HEK293 (cell line): Measurements from ENCODE around the gene LCN10.

Experiments
- EGR2 ChIP-seq: fragments of 450-650 bp; formaldehyde crosslinking; IDR thresholded peaks from 2 replicates; pipeline ENCODE4 v1.5.1; 2016; ENCODE audit warnings: low read depth, missing biosample characterization, missing genetic modification characterization
- KLF16 ChIP-seq: fragments of 450-650 bp; formaldehyde crosslinking; IDR thresholded peaks from 2 replicates; pipeline ENCODE4 v1.5.1; 2017; ENCODE audit warnings: missing biosample characterization, missing genetic modification characterization
- ZBTB26 ChIP-seq: fragments of 450-650 bp; formaldehyde crosslinking; optimal IDR thresholded peaks from 2 replicates; pipeline ENCODE3; 2016; ENCODE audit warnings: missing biosample characterization, mild to moderate bottlenecking, missing genetic modification characterization
- ZBTB8A ChIP-seq: fragments of 450-650 bp; formaldehyde crosslinking; IDR thresholded peaks from 2 replicates; pipeline ENCODE4 v1.5.1; 2016; ENCODE audit warnings: missing biosample characterization, missing genetic modification characterization
- ZIC2 ChIP-seq: fragments of 450-650 bp; formaldehyde crosslinking; IDR thresholded peaks from 2 replicates; pipeline ENCODE4 v1.5.1; 2016; ENCODE audit warnings: missing biosample characterization, missing genetic modification characterization
- ZNF10 ChIP-seq: fragments of 450-650 bp; formaldehyde crosslinking; IDR thresholded peaks from 2 replicates; pipeline ENCODE4 v1.5.1; 2017; ENCODE audit warnings: missing biosample characterization, missing genetic modification characterization
- ZNF133 ChIP-seq: fragments of 450-650 bp; formaldehyde crosslinking; IDR thresholded peaks from 2 replicates; pipeline ENCODE4 v1.5.1; 2016; ENCODE audit warnings: missing biosample characterization, missing genetic modification characterization
- ZNF214 ChIP-seq: fragments of 450-650 bp; formaldehyde crosslinking; IDR thresholded peaks from 2 replicates; pipeline ENCODE4 v1.5.1; 2017; ENCODE audit warnings: missing biosample characterization, mild to moderate bottlenecking, missing genetic modification characterization, borderline replicate concordance
- ZNF221 ChIP-seq: fragments of 450-650 bp; formaldehyde crosslinking; IDR thresholded peaks from 2 replicates; pipeline ENCODE4 v1.5.1; 2017; ENCODE audit warnings: missing biosample characterization, missing genetic modification characterization, borderline replicate concordance
- ZNF324 ChIP-seq: fragments of 450-650 bp; formaldehyde crosslinking; IDR thresholded peaks from 2 replicates; pipeline ENCODE4 v1.5.1; 2016; ENCODE audit warnings: missing biosample characterization, missing genetic modification characterization
- ZNF341 ChIP-seq: fragments of 450-650 bp; formaldehyde crosslinking; IDR thresholded peaks from 2 replicates; pipeline ENCODE4; 2016; ENCODE audit warnings: low read depth, missing biosample characterization, missing genetic modification characterization
- ZNF544 ChIP-seq: fragments of 450-650 bp; formaldehyde crosslinking; IDR thresholded peaks from 2 replicates; pipeline ENCODE4 v1.5.0; 2017; ENCODE audit warnings: missing biosample characterization, missing genetic modification characterization
- ZNF548 ChIP-seq: fragments of 450-650 bp; formaldehyde crosslinking; IDR thresholded peaks from 2 replicates; pipeline ENCODE4 v1.5.1; 2016; ENCODE audit warnings: missing biosample characterization, missing genetic modification characterization
- ZNF596 ChIP-seq: fragments of 450-650 bp; IDR thresholded peaks from 2 replicates; pipeline ENCODE4 v1.5.0; 2018; ENCODE audit warnings: missing biosample characterization, mild to moderate bottlenecking, missing genetic modification characterization, moderate library complexity
- ZNF692 ChIP-seq: fragments of 450-650 bp; formaldehyde crosslinking; IDR thresholded peaks from 2 replicates; pipeline ENCODE4 v1.5.1; 2016; ENCODE audit warnings: missing biosample characterization, missing genetic modification characterization
- ZNF785 ChIP-seq: fragments of 450-650 bp; formaldehyde crosslinking; IDR thresholded peaks from 2 replicates; pipeline ENCODE4 v1.5.1; 2016; ENCODE audit warnings: missing biosample characterization, missing genetic modification characterization
- TF ChIP-seq, protein P1 (sequence below): fragments of 450-650 bp; formaldehyde crosslinking; IDR thresholded peaks from 2 replicates; pipeline ENCODE4 v1.5.1; 2017; ENCODE audit warnings: missing biosample characterization, mild to moderate bottlenecking, missing genetic modification characterization, moderate library complexity
- TF ChIP-seq, protein P2 (sequence below): fragments of 450-650 bp; formaldehyde crosslinking; conservative IDR thresholded peaks from 2 replicates; pipeline ENCODE4 v1.5.1; 2016; ENCODE audit warnings: low read depth, missing biosample characterization, missing genetic modification characterization
- TF ChIP-seq, protein P3 (sequence below): fragments of 450-650 bp; formaldehyde crosslinking; IDR thresholded peaks from 2 replicates; pipeline ENCODE4 v1.5.1; 2016; ENCODE audit warnings: missing biosample characterization, missing genetic modification characterization
- TF ChIP-seq, protein P4 (sequence below): fragments of 450-650 bp; formaldehyde crosslinking; IDR thresholded peaks from 2 replicates; pipeline ENCODE4 v1.5.1; 2016; ENCODE audit warnings: missing biosample characterization, missing genetic modification characterization
- TF ChIP-seq, protein P5 (sequence below): fragments of 450-650 bp; formaldehyde crosslinking; IDR thresholded peaks from 2 replicates; pipeline ENCODE4 v1.5.1; 2016; ENCODE audit warnings: missing biosample characterization, missing genetic modification characterization

Gene LCN10

DNA sequence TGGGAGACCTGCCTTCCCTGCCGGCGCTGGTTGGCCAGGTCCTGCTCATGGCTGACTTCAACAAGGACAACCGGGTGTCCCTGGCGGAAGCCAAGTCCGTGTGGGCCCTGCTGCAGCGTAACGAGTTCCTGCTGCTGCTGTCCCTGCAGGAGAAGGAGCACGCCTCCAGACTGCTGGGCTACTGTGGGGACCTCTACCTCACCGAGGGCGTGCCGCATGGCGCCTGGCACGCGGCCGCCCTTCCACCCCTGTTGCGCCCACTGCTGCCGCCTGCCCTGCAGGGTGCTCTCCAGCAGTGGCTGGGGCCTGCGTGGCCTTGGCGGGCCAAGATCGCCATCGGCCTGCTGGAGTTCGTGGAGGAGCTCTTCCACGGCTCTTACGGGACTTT, 19.8 kb downstream of the LCN10 start (continued):
- TF ChIP-seq, protein P1, sequence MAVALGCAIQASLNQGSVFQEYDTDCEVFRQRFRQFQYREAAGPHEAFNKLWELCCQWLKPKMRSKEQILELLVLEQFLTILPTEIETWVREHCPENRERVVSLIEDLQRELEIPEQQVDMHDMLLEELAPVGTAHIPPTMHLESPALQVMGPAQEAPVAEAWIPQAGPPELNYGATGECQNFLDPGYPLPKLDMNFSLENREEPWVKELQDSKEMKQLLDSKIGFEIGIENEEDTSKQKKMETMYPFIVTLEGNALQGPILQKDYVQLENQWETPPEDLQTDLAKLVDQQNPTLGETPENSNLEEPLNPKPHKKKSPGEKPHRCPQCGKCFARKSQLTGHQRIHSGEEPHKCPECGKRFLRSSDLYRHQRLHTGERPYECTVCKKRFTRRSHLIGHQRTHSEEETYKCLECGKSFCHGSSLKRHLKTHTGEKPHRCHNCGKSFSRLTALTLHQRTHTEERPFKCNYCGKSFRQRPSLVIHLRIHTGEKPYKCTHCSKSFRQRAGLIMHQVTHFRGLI (tag by site-specific recombination): peak; percentile 63
- TF ChIP-seq EGR2 (peak; percentile 67), ZNF133 (tag by site-specific recombination) (no peak), ZNF548 (no peak), ZNF221 (no peak), ZBTB8A (tag by site-specific recombination) (peak; percentile 43), ZNF544 (tag by site-specific recombination) (no peak), ZBTB26 (no peak), ZNF596 (tag by site-specific recombination) (no peak), ZNF785 (tag by site-specific recombination) (no peak), ZNF324 (tag by site-specific recombination) (no peak), ZNF214 (tag by site-specific recombination) (no peak), ZIC2 (tag by site-specific recombination) (peak; percentile 74), ZNF10 (peak; percentile 12; the same call in 1 of the 2 replicates), KLF16 (no peak), ZNF692 (tag by site-specific recombination) (peak; percentile 75), ZNF341 (tag by site-specific recombination) (peak; percentile 27; the same call in 1 of the 2 replicates)
- TF ChIP-seq, protein P2, sequence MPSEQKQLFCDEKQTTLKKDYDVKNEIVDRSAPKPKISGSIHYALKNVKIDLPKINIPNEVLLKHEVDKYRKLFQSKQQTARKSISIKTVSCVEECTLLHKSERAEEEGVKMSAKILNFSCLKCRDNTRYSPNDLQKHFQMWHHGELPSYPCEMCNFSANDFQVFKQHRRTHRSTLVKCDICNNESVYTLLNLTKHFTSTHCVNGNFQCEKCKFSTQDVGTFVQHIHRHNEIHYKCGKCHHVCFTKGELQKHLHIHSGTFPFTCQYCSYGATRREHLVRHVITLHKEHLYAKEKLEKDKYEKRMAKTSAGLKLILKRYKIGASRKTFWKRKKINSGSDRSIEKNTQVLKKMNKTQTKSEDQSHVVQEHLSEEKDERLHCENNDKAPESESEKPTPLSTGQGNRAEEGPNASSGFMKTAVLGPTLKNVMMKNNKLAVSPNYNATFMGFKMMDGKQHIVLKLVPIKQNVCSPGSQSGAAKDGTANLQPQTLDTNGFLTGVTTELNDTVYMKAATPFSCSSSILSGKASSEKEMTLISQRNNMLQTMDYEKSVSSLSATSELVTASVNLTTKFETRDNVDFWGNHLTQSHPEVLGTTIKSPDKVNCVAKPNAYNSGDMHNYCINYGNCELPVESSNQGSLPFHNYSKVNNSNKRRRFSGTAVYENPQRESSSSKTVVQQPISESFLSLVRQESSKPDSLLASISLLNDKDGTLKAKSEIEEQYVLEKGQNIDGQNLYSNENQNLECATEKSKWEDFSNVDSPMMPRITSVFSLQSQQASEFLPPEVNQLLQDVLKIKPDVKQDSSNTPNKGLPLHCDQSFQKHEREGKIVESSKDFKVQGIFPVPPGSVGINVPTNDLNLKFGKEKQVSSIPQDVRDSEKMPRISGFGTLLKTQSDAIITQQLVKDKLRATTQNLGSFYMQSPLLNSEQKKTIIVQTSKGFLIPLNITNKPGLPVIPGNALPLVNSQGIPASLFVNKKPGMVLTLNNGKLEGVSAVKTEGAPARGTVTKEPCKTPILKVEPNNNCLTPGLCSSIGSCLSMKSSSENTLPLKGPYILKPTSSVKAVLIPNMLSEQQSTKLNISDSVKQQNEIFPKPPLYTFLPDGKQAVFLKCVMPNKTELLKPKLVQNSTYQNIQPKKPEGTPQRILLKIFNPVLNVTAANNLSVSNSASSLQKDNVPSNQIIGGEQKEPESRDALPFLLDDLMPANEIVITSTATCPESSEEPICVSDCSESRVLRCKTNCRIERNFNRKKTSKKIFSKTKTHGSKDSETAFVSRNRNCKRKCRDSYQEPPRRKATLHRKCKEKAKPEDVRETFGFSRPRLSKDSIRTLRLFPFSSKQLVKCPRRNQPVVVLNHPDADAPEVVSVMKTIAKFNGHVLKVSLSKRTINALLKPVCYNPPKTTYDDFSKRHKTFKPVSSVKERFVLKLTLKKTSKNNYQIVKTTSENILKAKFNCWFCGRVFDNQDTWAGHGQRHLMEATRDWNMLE (tag by site-specific recombination): no peak
- TF ChIP-seq, protein P3, sequence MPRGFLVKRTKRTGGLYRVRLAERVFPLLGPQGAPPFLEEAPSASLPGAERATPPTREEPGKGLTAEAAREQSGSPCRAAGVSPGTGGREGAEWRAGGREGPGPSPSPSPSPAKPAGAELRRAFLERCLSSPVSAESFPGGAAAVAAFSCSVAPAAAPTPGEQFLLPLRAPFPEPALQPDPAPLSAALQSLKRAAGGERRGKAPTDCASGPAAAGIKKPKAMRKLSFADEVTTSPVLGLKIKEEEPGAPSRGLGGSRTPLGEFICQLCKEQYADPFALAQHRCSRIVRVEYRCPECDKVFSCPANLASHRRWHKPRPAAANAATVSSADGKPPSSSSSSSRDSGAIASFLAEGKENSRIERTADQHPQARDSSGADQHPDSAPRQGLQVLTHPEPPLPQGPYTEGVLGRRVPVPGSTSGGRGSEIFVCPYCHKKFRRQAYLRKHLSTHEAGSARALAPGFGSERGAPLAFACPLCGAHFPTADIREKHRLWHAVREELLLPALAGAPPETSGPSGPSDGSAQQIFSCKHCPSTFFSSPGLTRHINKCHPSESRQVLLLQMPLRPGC (tag by site-specific recombination): no peak
- TF ChIP-seq, protein P4, sequence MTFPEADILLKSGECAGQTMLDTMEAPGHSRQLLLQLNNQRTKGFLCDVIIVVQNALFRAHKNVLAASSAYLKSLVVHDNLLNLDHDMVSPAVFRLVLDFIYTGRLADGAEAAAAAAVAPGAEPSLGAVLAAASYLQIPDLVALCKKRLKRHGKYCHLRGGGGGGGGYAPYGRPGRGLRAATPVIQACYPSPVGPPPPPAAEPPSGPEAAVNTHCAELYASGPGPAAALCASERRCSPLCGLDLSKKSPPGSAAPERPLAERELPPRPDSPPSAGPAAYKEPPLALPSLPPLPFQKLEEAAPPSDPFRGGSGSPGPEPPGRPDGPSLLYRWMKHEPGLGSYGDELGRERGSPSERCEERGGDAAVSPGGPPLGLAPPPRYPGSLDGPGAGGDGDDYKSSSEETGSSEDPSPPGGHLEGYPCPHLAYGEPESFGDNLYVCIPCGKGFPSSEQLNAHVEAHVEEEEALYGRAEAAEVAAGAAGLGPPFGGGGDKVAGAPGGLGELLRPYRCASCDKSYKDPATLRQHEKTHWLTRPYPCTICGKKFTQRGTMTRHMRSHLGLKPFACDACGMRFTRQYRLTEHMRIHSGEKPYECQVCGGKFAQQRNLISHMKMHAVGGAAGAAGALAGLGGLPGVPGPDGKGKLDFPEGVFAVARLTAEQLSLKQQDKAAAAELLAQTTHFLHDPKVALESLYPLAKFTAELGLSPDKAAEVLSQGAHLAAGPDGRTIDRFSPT: no peak
- TF ChIP-seq, protein P5, sequence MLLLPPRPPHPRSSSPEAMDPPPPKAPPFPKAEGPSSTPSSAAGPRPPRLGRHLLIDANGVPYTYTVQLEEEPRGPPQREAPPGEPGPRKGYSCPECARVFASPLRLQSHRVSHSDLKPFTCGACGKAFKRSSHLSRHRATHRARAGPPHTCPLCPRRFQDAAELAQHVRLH (tag by site-specific recombination): no peak
